Neutrophil (primary cell): ENCODE measurements around the gene SCGB3A2.

Experiments used
- H3K27ac ChIP-seq: fragments of 200-600 bp; sonication (generic); 2 replicates; pipeline ENCODE4 v1.5.1; 2016; ENCODE audit warnings: mild to moderate bottlenecking, moderate library complexity
- H3K27me3 ChIP-seq: fragments of 200-600 bp; sonication (generic); 2 replicates; pipeline ENCODE4 v1.6.0; 2016; ENCODE audit warnings: mild to moderate bottlenecking
- H3K36me3 ChIP-seq: fragments of 200-600 bp; sonication (generic); 2 replicates; pipeline ENCODE4 v1.5.1; 2017
- H3K4me1 ChIP-seq, 2 experiments: fragments of 200-600 bp in 1 of 2; sonication (generic) in 1 of 2; 1 replicate in 1 of 2; 2 replicates in 1 of 2; pipeline versions ENCODE4 v1.5.1 to v1.6.1; 2013 to 2016; ENCODE audit warnings: low read depth in 1 of 2, low read length in 1 of 2, mild to moderate bottlenecking in 1 of 2, moderate library complexity in 1 of 2; ENCODE audit not compliant: control insufficient read depth in 1 of 2, insufficient read depth in 1 of 2
- H3K4me3 ChIP-seq, 2 experiments: fragments of 200-600 bp in 1 of 2; sonication (generic) in 1 of 2; 1 replicate in 1 of 2; 2 replicates in 1 of 2; pipeline ENCODE4 v1.5.1; 2013 to 2016; ENCODE audit warnings: low read depth in 1 of 2, low read length in 1 of 2, mild to moderate bottlenecking in 1 of 2, moderate library complexity in 1 of 2
- H3K9me3 ChIP-seq: fragments of 200-600 bp; sonication (generic); 2 replicates; pipeline ENCODE4 v1.5.1; 2016
- CTCF ChIP-seq: fragments of 200-600 bp; sonication (generic); IDR thresholded peaks from 2 replicates; pipeline ENCODE4 v1.5.1; 2016; ENCODE audit warnings: antibody characterized with exemption

SCGB3A2 gene

GRCh38 chr5:147887026-147887627 is 8.6 kb downstream of the SCGB3A2 start:
- no peak for TF ChIP-seq CTCF
- no peaks in the 10 kb centered on the region for H3K4me1 ChIP-seq
- H3K4me3 ChIP-seq, result no peak overlapping the region
- no peak overlapping the region for H3K27ac ChIP-seq
- H3K27me3 ChIP-seq, result no peaks in the 10 kb centered on the region
- no peaks in the 10 kb centered on the region for H3K36me3 ChIP-seq
- no peaks in the 10 kb centered on the region for H3K9me3 ChIP-seq

DNA sequence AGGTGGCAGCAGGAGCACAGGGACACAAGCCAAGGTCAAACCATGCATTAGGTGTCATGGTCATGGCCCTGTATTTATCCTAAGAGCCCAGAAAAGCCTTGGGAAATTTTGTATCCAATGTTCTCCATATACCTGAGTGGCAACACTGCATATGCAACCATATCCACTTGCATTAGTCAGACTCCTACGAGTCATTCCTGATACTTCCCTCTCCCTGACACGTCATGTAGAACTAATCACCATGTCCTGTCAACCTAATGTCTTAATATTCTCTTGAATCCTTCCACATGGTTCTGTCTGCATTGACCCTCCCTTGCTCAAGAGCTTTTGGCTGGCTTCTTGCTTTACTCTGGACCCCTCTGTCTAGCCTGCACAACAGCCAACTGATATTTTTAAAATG is 9.4 kb downstream of the SCGB3A2 start:
- Histone ChIP-seq H3K36me3 (no peaks in the 10 kb centered on the region), H3K4me1 (no peaks in the 10 kb centered on the region), H3K9me3 (no peaks in the 10 kb centered on the region), H3K27me3 (no peaks in the 10 kb centered on the region), H3K27ac (no peak overlapping the region), H3K4me3 (no peak overlapping the region)
- TF ChIP-seq CTCF, result no peak

- Histone ChIP-seq H3K27ac (no peak overlapping the region), H3K36me3 (no peaks in the 10 kb centered on the region), H3K4me3 (no peak overlapping the region), H3K9me3 (no peaks in the 10 kb centered on the region), H3K4me1 (no peaks in the 10 kb centered on the region), H3K27me3 (no peaks in the 10 kb centered on the region)
- no peak for TF ChIP-seq CTCF
Observed at GRCh38 chr5:147892696-147893296, 14.3 kb downstream of the SCGB3A2 start.

- no peak overlapping the region for H3K27ac ChIP-seq
- no peaks in the 10 kb centered on the region for H3K9me3 ChIP-seq
- H3K4me1 ChIP-seq, result no peaks in the 10 kb centered on the region
- no peak for TF ChIP-seq CTCF
- no peak overlapping the region for H3K4me3 ChIP-seq
- no peaks in the 10 kb centered on the region for H3K27me3 ChIP-seq
- no peaks in the 10 kb centered on the region for H3K36me3 ChIP-seq
Observed at GRCh38 chr5:147893820-147894219, 15.3 kb downstream of the SCGB3A2 start.

- no peak overlapping the region for H3K27ac ChIP-seq
- no peaks in the 10 kb centered on the region for H3K4me1 ChIP-seq
- H3K9me3 ChIP-seq, result no peaks in the 10 kb centered on the region
- no peak for TF ChIP-seq CTCF
- H3K4me3 ChIP-seq, result no peak overlapping the region
- H3K36me3 ChIP-seq, result no peaks in the 10 kb centered on the region
- H3K27me3 ChIP-seq, result no peaks in the 10 kb centered on the region
Observed at GRCh38 chr5:147895864-147896263, 17.4 kb downstream of the SCGB3A2 start.
